Thyroid gland (tissue), 4 donors: ENCODE measurements around the gene PDRG1. TPM values are rescaled to one million over a fixed set of nuclear protein-coding genes. Genes with fewer than 3 reads are reported as not detected.

Experiments used
- DNase-seq, 2 donors: peaks; one replicate each; pipeline ENCODE4 v3.0.0-alpha.2; 2019
- H3K27ac ChIP-seq, 3 donors: fragments of 200-600 bp; sonication (generic); 1 replicate in 2 of 3; 2 replicates in 1 of 3; pipeline ENCODE4 v1.5.1; 2016 to 2019; ENCODE audit warnings: mild to moderate bottlenecking in 1 of 3, moderate library complexity in 1 of 3
- H3K27me3 ChIP-seq: fragments of 200-600 bp; sonication (generic); one replicate; pipeline ENCODE4 v1.5.1; 2019
- H3K36me3 ChIP-seq, 2 donors: fragments of 200-600 bp; sonication (generic); one replicate each; pipeline ENCODE4 v1.5.1; 2016 to 2019
- H3K4me1 ChIP-seq, 2 donors: fragments of 200-600 bp; sonication (generic); one replicate each; pipeline ENCODE4 v1.5.1; 2017 to 2019
- H3K4me3 ChIP-seq, 3 donors: fragments of 200-600 bp; sonication (generic); replicated peaks in 1 of 3; 1 replicate in 2 of 3; 2 replicates in 1 of 3; pipeline ENCODE4 v1.5.1; 2016; ENCODE audit warnings: mild to moderate bottlenecking in 1 of 3
- H3K9me3 ChIP-seq: fragments of 200-600 bp; sonication (generic); one replicate; pipeline ENCODE4 v1.5.1; 2017
- CTCF ChIP-seq, 6 experiments: fragments of 200-600 bp in 3 of 6; fragments of 450-650 bp in 3 of 6; sonication (generic) in 3 of 6; IDR thresholded peaks; one replicate each; pipeline ENCODE4 v1.5.1; 2016 to 2019; ENCODE audit warnings: antibody characterized with exemption in 6 of 6, mild to moderate bottlenecking in 2 of 6, inconsistent platforms in 1 of 6, moderate library complexity in 1 of 6
- POLR2A ChIP-seq, 2 donors: fragments of 450-650 bp; IDR thresholded peaks; one replicate each; pipeline ENCODE4 v1.6.1; 2017; ENCODE audit warnings: antibody characterized with exemption in 2 of 2, mild to moderate bottlenecking in 2 of 2, moderate library complexity in 1 of 2
- WGBS, 2 donors: methylation state at CpG; one replicate each; pipeline ENCODE4 v1.1.5; 2017; 5-methylcytosine and 5-hydroxymethylcytosine counted together
- intact Hi-C: fragments of 100-400 bp; cut with DNase I; formaldehyde crosslinking; loops from one replicate; pipeline ENCODE4 v1.15.1; 2023
- total RNA-seq, 4 donors: library from RNA; depleted of rRNA; stranded (reverse); fragments of >200 nt; gene quantifications; one replicate each; pipeline ENCODE4 v1.2.3, GENCODE V29; 2016

PDRG1 gene
- total RNA-seq, 4 donors from 2014 or later, result 7.3 to 14.9 (median 9.2) TPM

DNA sequence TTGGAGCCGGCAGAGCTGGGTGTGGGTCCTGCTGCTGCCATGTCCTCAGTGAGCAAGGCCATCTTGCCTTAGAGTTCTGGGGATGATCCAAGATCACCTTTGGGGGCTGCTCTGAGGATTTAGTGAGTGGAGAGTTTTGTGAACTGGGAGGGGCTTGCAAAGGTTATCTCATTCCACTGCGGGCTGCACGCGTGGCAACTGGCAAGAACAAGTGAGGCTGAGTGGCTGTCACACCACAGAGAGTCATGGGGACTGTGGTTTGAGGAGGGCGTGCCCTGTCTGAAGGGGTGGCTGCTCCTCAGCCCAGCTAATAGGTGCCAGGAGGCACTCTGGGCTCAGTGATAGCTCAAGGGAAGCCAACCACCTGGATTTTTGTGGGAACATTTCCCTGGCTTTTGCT is 43.8 kb downstream of the PDRG1 start:
- no peak overlapping the region for H3K4me3 ChIP-seq
- no peak for TF ChIP-seq POLR2A (IDR thresholded peaks at IDR 0.05)

DNA sequence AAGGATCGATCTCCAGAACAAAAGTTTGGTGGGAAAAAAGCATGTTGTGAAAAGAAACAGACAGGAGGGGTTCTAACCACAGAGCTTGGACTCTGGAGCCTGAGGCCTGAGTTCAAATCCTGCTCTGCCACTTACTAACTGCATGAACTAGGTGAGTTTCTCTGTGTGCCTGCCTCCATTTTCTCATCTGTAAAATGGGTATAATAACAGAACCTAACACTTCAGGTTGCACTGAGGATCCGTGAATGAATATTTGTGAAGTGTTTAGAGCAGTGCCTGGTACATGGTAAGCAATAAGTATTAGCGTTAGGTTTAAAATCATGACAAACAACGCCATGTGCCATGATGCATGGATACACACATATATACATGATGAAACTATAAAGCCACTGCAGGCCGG is 44.8 kb downstream of the PDRG1 start:
- Histone ChIP-seq H3K27me3 (no peaks in the 10 kb centered on the region), H3K27ac (no peak overlapping the region), H3K4me3 (no peak overlapping the region), H3K36me3 (no peaks in the 10 kb centered on the region), H3K4me1 (no peaks in the 10 kb centered on the region), H3K9me3 (no peaks in the 10 kb centered on the region)
- 91 to 95% methylated on average over 5 of the region's 5 CpGs for WGBS, 2 donors
- TF ChIP-seq POLR2A (IDR thresholded peaks at IDR 0.05) (no peak), CTCF (IDR thresholded peaks at IDR 0.05) (no peak)
- DNase-seq, result no peak
- intact Hi-C loops, result no loop called here

More for the DNA sequence above, 43.8 kb downstream of the PDRG1 start:
- no peaks in the 10 kb centered on the region for H3K27me3 ChIP-seq
- intact Hi-C loops, result no loop called here
- H3K36me3 ChIP-seq, result no peaks in the 10 kb centered on the region
- 77 to 79% methylated on average over 5 of the region's 5 CpGs for WGBS, 2 donors
- no peaks in the 10 kb centered on the region for H3K4me1 ChIP-seq
- DNase-seq, result no peak
- H3K9me3 ChIP-seq, result no peaks in the 10 kb centered on the region
- no peak overlapping the region for H3K27ac ChIP-seq

DNA sequence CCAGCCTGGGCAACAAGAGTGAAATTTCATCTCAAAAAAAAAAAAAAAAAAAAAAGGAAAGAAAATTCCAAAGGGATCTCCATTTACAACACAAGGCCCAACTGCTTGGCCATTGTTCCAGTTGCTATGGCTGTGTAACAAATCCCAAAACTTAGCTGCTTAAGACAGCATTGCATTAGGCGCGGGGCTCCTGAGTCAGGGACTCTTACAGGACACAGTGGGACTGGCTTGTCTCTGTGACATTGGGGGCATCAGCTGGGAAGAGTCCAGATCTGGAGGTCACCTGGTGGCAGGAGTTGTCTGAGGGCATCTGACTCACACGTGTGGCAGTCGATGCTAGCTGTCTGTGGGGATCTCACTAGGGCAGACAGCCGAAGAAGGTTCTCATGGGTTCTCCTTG is 45.8 kb downstream of the PDRG1 start:
- no peaks in the 10 kb centered on the region for H3K9me3 ChIP-seq
- no peak overlapping the region for H3K27ac ChIP-seq
- no peaks in the 10 kb centered on the region for H3K36me3 ChIP-seq
- intact Hi-C loops, result no loop called here
- H3K4me1 ChIP-seq, result no peaks in the 10 kb centered on the region
- H3K27me3 ChIP-seq, result no peaks in the 10 kb centered on the region
- WGBS, 2 donors, result 81 to 83% methylated on average over 5 of the region's 5 CpGs
- no peak overlapping the region for H3K4me3 ChIP-seq
- no peak for DNase-seq
- TF ChIP-seq POLR2A (IDR thresholded peaks at IDR 0.05), result no peak
- TF ChIP-seq CTCF (IDR thresholded peaks at IDR 0.05), result no peak

DNA sequence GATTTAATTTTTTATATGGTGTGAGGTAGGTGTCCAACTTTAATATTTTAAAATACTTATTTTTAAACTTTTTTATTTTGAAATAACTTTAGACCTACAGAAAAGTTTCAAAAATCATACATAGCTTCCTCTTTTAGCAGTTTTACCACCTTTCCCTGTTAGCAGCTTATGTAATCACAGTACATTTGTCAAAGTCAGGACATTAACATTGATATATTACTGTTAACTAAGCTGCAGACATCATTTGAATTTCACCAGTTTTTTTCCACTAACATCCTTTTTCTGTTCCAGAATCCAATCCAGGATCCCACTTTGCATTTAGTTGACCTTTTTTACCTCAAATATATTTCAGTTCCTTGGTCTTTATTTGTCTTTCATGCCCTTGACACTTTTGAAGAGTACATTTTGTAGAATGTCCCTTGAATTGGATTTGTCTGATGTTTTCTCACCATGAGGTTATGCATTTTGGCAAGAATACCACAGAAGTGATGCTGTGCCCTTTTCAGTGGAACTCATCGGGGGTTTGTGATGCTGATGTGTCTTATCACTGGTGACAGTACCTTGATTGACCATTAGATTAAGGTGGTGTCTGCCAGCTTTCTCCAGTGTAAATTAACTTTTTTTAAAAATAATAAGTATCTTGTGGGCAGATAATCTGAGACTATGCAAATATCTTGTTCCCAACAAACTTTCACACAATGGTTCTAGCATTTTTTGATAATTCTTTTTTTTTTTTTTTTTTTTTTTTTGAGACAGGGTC is 48.0 kb downstream of the PDRG1 start:
- no peak for DNase-seq
- intact Hi-C loops, result no loop called here
- H3K4me3 ChIP-seq, result no peak overlapping the region
- H3K27ac ChIP-seq, result no peak overlapping the region
- H3K9me3 ChIP-seq, result no peaks in the 10 kb centered on the region
- H3K27me3 ChIP-seq, result no peaks in the 10 kb centered on the region
- TF ChIP-seq POLR2A (IDR thresholded peaks at IDR 0.05), result no peak
- TF ChIP-seq CTCF (IDR thresholded peaks at IDR 0.05), result no peak
- no peaks in the 10 kb centered on the region for H3K36me3 ChIP-seq
- 71 to 83% methylated on average over 1 of the region's 1 CpG for WGBS, 2 donors
- H3K4me1 ChIP-seq, result no peaks in the 10 kb centered on the region

DNA sequence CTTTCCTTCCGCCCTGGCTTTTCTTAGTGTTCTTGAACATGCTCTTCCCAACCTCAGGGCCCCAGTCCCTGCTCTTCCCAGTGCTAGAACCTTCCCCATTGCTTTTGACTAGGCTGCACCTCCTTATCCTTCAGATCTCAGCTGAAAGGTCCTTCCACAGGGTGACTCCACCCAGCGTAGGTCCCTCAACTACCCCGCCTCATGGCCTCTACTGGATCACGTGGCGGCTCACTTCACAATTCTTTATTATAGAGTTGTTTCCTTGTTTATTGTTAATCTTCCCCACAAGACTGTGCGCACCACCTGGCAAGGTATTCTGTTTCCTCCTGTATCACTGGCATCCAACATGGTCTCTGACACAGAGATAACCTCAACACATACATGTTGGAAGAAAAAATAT is 50.2 kb downstream of the PDRG1 start:
- intact Hi-C loops, result no loop called here
- H3K27me3 ChIP-seq, result no peaks in the 10 kb centered on the region
- no peak for DNase-seq
- no peaks in the 10 kb centered on the region for H3K9me3 ChIP-seq
- no peaks in the 10 kb centered on the region for H3K4me1 ChIP-seq
- H3K36me3 ChIP-seq, result no peaks in the 10 kb centered on the region
- WGBS, 2 donors, result 91 to 93% methylated on average over 6 of the region's 6 CpGs
- TF ChIP-seq CTCF (IDR thresholded peaks at IDR 0.05) (no peak), POLR2A (IDR thresholded peaks at IDR 0.05) (no peak)
- no peak overlapping the region for H3K4me3 ChIP-seq
- H3K27ac ChIP-seq, result no peak overlapping the region
